H1 (cell line): ENCODE results near the gene ZNF618. TPM values are rescaled to one million over a fixed set of nuclear protein-coding genes. Genes with fewer than 3 reads are reported as not detected.

ENCODE experiments used
- CHD7 ChIP-seq: fragments of 300-600 bp; sonication (generic); IDR thresholded peaks from 2 replicates; pipeline ENCODE4 v1.7.1; 2012; ENCODE audit warnings: low read length, moderate library complexity, mild to moderate bottlenecking, inconsistent platforms; ENCODE audit not compliant: insufficient replicate concordance
- polyA plus RNA-seq, 7 experiments: library from polyadenylated mRNA; depleted of rRNA in 3 of 7; stranded (reverse) in 5 of 7; unstranded in 2 of 7; fragments of >200 nt in 5 of 7; fragments of 200-250 nt in 2 of 7; gene quantifications; 1 replicate in 5 of 7; 2 replicates in 1 of 7; 4 replicates in 1 of 7; pipeline versions ENCODE4 v1.2.1 to v1.2.3, GENCODE V29; 2011 to 2013; ENCODE audit warnings: missing spikeins in 2 of 7, mixed read lengths in 2 of 7
- total RNA-seq: library from RNA; stranded (reverse); fragmentation: NEBNext Ultra II Directional; extraction: Animal tissue kit (Norgen Biotek cat#: 25700); gene quantifications from 2 replicates; pipeline ENCODE4 v1.2.1, GENCODE V29; 2021

Gene ZNF618
- total and polyA plus RNA-seq, 2 of the 8 experiments (the other 6 are each of a cell fraction or from before 2014, with no cell fraction given) = 9.6 to 28.5 TPM

- no peak for TF ChIP-seq CHD7
Observed at GRCh38 chr9:113957821-113958341, 81.8 kb downstream of the ZNF618 start (continued).
